C1 segment of cervical spinal cord (tissue), 14 donors: Measurements from ENCODE around the gene SLC25A22.

Source experiments
- DNase-seq, 14 donors: peaks; one replicate each; lab custom pipeline; 2025; lab: John Stamatoyannopoulos, UW

Gene SLC25A22

GRCh38 chr11:774873-775592, 23.0 kb downstream of the SLC25A22 start:
- peak in 1 of 14 donors; percentile 78 for DNase-seq

GRCh38 chr11:773830-774229, 24.3 kb downstream of the SLC25A22 start:
- no peak for DNase-seq

- DNase-seq, result no peak
Measured at GRCh38 chr11:773425-773824, 24.7 kb downstream of the SLC25A22 start.

- peak in 13 of 14 donors; percentile 64 to 97 (median 86) for DNase-seq
Measured at GRCh38 chr11:772429-773390, 25.4 kb downstream of the SLC25A22 start.

- DNase-seq, result no peak
Measured at GRCh38 chr11:771617-772204, 26.4 kb downstream of the SLC25A22 start.

GRCh38 chr11:770642-771616, 27.2 kb downstream of the SLC25A22 start:
- no peak for DNase-seq

- no peak for DNase-seq
Measured at GRCh38 chr11:769887-770641, 28.0 kb downstream of the SLC25A22 start.

- no peak for DNase-seq
Measured at GRCh38 chr11:767238-767637, 30.8 kb downstream of the SLC25A22 start.

- DNase-seq, result no peak
Measured at GRCh38 chr11:766936-767210, 31.2 kb downstream of the SLC25A22 start.

- DNase-seq, result no peak
Measured at GRCh38 chr11:766106-766935, 31.8 kb downstream of the SLC25A22 start.

- no peak for DNase-seq
Measured at GRCh38 chr11:765802-766091, 32.3 kb downstream of the SLC25A22 start.

GRCh38 chr11:765025-765801, 32.9 kb downstream of the SLC25A22 start:
- DNase-seq, result peak in 7 of 14 donors; percentile 18 to 53 (median 35)

- no peak for DNase-seq
Measured at GRCh38 chr11:764322-765024, 33.6 kb downstream of the SLC25A22 start.

GRCh38 chr11:763549-764321, 34.3 kb downstream of the SLC25A22 start:
- DNase-seq, result peak in 1 of 14 donors; percentile 30

GRCh38 chr11:763073-763463, 35.0 kb downstream of the SLC25A22 start:
- DNase-seq, result no peak

- DNase-seq, result peak in 9 of 14 donors; percentile 21 to 84 (median 33)
Measured at GRCh38 chr11:762421-763072, 35.5 kb downstream of the SLC25A22 start.

GRCh38 chr11:761526-762108, 36.5 kb downstream of the SLC25A22 start:
- DNase-seq, result no peak
